Keratinocyte (primary cell): ENCODE results near the gene D2HGDH.

Experiments used
- CTCF ChIP-seq, 3 experiments: IDR thresholded peaks in 1 of 3; conservative IDR thresholded peaks in 1 of 3; optimal IDR thresholded peaks in 1 of 3; 2 replicates in 2 of 3; 3 replicates in 1 of 3; pipeline versions ENCODE3 to v1.5.1; 2011; ENCODE audit warnings: low read length in 3 of 3, mild to moderate bottlenecking in 3 of 3, moderate library complexity in 2 of 3, control low read depth in 1 of 3, inconsistent platforms in 1 of 3; ENCODE audit not compliant: insufficient read depth in 2 of 3; ENCODE audit errors: extremely low read depth in 1 of 3
- EZH2 ChIP-seq: IDR thresholded peaks from one replicate; pipeline ENCODE4 v1.6.1; 2012; ENCODE audit warnings: inconsistent platforms, mild to moderate bottlenecking, low read length, moderate library complexity

- TF ChIP-seq CTCF (optimal IDR thresholded peaks at IDR 0.05 in 1 of 3, IDR thresholded peaks at IDR 0.05 in 1 of 3, conservative IDR thresholded peaks at IDR 0.05 in 1 of 3; ENCODE audit: extremely low read depth in 1 of 3, insufficient read depth in 2 of 3, low read length in 3 of 3) (no peak), EZH2 (no peak)
Measured at GRCh38 chr2:241755166-241755565, 20.7 kb downstream of the D2HGDH start.
